HG03103 (cell line): Measurements from ENCODE around the gene IL13.

ENCODE experiments used
- ATAC-seq: cut with Tn5 transposase; IDR thresholded peaks from one replicate; pipeline ENCODE4 v1.9.1; 2021; ENCODE audit warnings: low read depth; ENCODE audit not compliant: unreplicated experiment

Gene IL13

GRCh38 chr5:132669455-132669820 is 11.5 kb downstream of the IL13 start:
- no peak for ATAC-seq

DNA sequence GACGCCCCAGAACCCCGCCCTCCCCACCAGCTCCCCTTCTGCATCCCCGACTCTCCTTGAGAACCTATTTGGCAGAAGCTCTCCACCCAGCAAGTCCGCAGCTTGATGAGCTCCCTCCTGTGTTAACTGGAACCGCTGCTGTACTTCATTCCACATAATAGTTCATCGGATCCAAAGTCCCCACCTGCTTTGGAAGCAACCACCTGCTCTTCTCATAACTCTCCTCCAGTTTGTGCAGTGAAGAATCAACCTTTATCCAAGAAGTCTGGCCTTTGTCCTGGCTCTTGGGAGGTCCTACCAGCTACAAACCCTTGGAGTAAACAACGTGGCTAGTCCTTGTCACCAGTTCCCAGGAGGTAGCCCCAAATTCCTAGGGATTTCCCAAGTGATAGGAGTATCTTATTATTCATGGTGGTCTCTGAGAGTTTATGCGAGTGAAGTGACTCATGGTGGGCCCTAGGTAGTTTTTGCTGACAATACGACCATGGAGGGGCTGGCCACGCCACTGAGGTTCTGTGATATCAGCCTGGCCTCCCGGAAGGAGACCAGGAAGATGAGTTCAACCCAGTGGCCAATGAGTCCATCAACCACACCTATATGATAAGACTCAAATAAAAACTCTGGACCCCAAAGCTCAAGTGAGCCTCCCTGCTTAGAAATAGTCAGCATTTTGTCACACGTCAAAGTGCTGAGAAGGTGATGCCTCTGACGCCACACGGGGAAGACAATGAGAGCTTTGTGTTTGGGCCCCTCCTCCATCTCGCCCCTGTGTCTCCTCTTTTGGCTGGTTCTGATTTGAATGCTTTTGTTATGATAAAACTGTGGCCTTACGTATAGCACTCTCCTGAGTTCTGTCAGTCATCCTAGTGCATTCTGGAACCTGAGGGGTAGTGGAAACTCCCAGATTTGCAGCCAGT is 12.3 kb downstream of the IL13 start:
- ATAC-seq, result no peak

DNA sequence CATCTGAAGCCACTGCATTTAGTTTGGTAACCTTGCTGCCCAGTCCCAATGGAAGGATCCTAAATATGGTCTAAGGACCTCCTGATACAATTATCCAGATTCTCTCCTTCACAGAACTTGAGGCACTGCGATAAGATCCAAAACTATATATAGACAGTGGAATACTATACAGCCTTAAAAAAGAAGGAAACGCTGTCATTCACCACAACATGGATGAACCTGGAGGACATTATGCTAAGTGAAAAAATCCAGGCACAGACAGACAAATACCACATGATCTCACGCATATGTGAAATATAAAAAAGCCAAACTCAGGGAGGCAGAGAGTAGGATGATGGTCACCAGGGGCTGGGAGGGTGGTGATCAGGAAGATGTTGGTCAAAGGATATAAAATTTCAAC is 13.0 kb downstream of the IL13 start:
- ATAC-seq, result no peak

- no peak for ATAC-seq
Measured at GRCh38 chr5:132673488-132673887, 15.5 kb downstream of the IL13 start.

DNA sequence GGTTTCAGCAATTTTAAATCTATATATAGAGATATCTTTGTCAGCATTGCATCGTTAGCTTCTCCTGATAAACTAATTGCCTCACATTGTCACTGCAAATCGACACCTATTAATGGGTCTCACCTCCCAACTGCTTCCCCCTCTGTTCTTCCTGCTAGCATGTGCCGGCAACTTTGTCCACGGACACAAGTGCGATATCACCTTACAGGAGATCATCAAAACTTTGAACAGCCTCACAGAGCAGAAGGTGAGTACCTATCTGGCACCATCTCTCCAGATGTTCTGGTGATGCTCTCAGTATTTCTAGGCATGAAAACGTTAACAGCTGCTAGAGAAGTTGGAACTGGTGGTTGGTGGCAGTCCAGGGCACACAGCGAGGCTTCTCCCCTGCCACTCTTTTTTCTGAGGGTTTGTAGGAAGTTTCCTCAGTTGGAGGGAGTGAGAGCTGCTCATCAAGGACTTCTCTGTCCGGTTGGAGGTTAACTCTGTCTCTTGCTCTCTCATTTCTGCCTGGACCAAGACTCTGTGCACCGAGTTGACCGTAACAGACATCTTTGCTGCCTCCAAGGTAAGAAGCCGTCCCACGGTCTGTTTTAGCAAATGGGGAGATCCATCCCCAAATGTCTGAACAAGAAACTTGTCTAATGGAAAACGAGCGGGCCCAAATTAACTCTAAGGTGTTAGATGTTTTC is 16.1 kb downstream of the IL13 start, which contains the start of gene IL4:
Gene IL4, plus strand, starts transcription at position 51 of the 692 bp plus-strand sequence. Its CDS starts 62 bp downstream, at position 113.
- ATAC-seq, result no peak

GRCh38 chr5:132674671-132675506 is 16.9 kb downstream of the IL13 start:
- ATAC-seq, result peak; percentile 86

DNA sequence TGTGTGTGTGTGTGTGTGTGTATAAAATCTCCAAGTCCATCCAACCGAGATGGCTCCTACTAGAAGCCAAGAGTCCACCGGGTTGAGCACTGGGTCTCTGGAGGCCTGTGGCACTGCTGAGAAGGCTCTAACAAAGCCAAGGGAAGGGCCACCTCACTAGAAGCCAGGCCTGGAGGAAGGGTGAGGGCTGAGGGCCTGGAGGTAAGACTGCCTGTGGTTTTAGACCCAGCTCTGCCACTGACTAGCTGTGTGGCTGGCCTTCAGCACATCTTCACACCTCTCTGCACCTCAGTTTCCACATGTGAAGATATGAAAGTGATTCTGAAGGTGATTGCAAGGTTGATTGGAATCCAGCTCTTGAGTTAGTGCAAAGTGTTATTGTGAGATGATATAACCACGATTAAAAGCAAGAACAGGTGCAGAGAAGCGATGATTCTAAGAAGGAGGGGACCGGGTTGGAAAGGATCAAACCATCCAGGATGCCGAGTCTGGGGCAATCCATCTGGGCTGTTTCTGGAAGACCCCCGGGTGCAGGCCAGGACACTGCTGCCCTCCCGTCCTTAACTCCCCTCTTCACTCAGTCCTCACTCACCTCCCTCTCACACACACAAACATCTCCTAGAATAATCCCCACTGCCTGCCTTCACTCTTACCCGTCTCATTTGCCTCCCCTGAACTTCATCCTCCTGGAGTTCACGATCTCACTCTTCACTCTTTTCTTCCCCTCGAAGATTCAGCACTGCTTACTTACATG is 18.1 kb downstream of the IL13 start:
- ATAC-seq, result no peak

DNA sequence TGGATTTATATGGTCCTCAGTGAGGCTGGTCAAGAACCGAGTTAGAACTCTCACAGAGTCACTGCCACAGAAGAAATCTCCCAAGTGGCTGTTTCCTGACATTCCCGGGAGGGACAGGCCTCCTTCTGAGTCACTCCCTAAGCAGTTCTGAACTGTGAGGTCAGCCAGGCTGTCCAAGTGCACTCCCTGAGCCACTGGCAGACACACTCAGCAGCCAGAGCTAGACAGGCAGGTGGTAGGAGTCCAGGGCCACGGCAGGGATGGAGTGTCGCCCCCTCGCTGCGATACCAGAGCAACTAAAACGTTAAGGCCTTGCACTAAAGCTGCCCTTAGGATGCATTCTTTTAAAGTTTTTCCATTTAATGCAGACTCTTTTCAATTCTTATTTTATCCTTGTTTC is 19.2 kb downstream of the IL13 start:
- no peak for ATAC-seq

- no peak for ATAC-seq
Measured at GRCh38 chr5:132677682-132678400, 19.9 kb downstream of the IL13 start.

- no peak for ATAC-seq
Measured at GRCh38 chr5:132678735-132679134, 20.8 kb downstream of the IL13 start.

- no peak for ATAC-seq
Measured at GRCh38 chr5:132679166-132679565, 21.2 kb downstream of the IL13 start.

- no peak for ATAC-seq
Measured at GRCh38 chr5:132679717-132680380, 21.9 kb downstream of the IL13 start.

GRCh38 chr5:132680780-132681475 is 23.0 kb downstream of the IL13 start:
- ATAC-seq, result no peak

GRCh38 chr5:132681476-132681831 is 23.5 kb downstream of the IL13 start:
- ATAC-seq, result no peak

- no peak for ATAC-seq
Measured at GRCh38 chr5:132681983-132682382, 24.0 kb downstream of the IL13 start.

- ATAC-seq, result no peak
Measured at GRCh38 chr5:132684491-132684890, 26.5 kb downstream of the IL13 start.

DNA sequence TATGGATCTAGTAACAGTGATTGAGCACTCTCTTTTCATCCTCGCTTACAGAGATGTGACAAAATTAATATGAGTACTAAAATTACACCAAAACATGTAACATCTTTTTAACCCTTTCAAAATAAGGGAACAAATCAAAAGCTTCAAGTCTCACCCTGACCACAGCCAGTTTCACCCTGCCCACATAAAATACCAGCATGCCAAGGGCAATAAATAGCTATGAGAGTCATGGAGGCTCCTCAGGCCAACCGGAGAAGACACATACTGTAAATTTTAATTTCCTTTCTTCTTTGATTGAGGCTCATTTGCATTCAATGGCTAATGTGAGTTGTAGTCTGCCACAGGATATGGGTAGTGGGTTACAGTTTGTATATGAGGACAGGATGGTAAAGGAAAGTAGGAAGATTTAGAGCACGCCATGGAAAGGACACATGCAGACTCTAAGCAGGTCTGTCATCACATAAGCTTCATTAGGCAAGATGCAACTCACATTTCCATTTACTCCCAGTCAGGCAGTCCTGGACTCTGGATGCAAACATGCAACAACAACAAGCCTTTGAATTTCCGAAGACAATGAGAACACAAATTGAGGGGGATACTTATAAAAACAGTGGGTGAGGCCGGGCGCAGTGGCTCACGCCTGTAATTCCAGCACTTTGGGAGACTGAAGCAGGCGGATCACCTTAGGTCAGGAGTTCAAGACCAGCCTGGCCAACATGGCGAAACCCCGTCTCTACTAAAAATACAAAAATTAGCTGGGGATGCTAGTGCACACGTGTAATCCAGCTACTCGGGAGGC is 27.1 kb downstream of the IL13 start:
- no peak for ATAC-seq

GRCh38 chr5:132686193-132686592 is 28.2 kb downstream of the IL13 start:
- ATAC-seq, result no peak
